Adrenal gland (tissue), 12 donors: ENCODE measurements around the gene OR1E2. TPM values are rescaled to one million over a fixed set of nuclear protein-coding genes. Genes with fewer than 3 reads are reported as not detected.
"Not testable (repeated sequence)": the region's sequence is repeated elsewhere in the genome, so short reads cannot be mapped to it uniquely, and the experiment has no call there.

ENCODE experiments used
- DNase-seq, 7 donors: peaks; one replicate each; pipeline ENCODE4 v3.0.0-alpha.2; 2019 to 2020
- H3K27ac ChIP-seq, 5 donors: fragments of 200-600 bp; sonication (generic) in 4 of 5; 1 replicate in 3 of 5; 2 replicates in 2 of 5; pipeline versions ENCODE4 v1.5.1 to v1.8.0; 2016 to 2020; ENCODE audit warnings: mild to moderate bottlenecking in 1 of 5
- H3K27me3 ChIP-seq: fragments of 200-600 bp; 2 replicates; pipeline ENCODE4 v1.8.0; 2021
- H3K36me3 ChIP-seq, 2 donors: fragments of 200-600 bp; replicated peaks in 1 of 2; 1 replicate in 1 of 2; 2 replicates in 1 of 2; pipeline versions ENCODE4 v1.5.1 to v1.8.0; 2018 to 2022
- H3K4me1 ChIP-seq, 2 donors: fragments of 200-600 bp; replicated peaks in 1 of 2; 1 replicate in 1 of 2; 2 replicates in 1 of 2; pipeline versions ENCODE4 v1.5.1 to v1.8.0; 2018 to 2021
- H3K4me3 ChIP-seq, 4 donors: fragments of 200-600 bp; sonication (generic) in 3 of 4; one replicate each; pipeline ENCODE4 v1.5.1; 2016 to 2018
- H3K9me3 ChIP-seq, 3 donors: fragments of 200-600 bp; sonication (generic) in 1 of 3; replicated peaks in 1 of 3; 1 replicate in 2 of 3; 2 replicates in 1 of 3; pipeline versions ENCODE4 v1.5.1 to v1.8.0; 2016 to 2021
- CTCF ChIP-seq, 6 experiments: fragments of 450-650 bp in 4 of 6; fragments of 200-600 bp in 2 of 6; sonication (generic) in 1 of 6; IDR thresholded peaks; 1 replicate in 5 of 6; 2 replicates in 1 of 6; pipeline versions ENCODE4 v1.5.1 to v1.8.0; 2016 to 2021; ENCODE audit warnings: antibody characterized with exemption in 6 of 6, mild to moderate bottlenecking in 2 of 6, moderate library complexity in 1 of 6
- POLR2A ChIP-seq, 2 donors: fragments of 450-650 bp; IDR thresholded peaks; one replicate each; pipeline ENCODE4 v1.6.1; 2017; ENCODE audit warnings: antibody characterized with exemption in 2 of 2, mild to moderate bottlenecking in 2 of 2, moderate library complexity in 1 of 2
- WGBS, 4 donors: extraction: QIAGEN DNeasy Blood & Tissue Kit in 2 of 4; methylation state at CpG; one replicate each; pipeline versions ENCODE4 v1.1.5 to v1.1.7; 2013 to 2017; 5-methylcytosine and 5-hydroxymethylcytosine counted together
- intact Hi-C, 2 donors: fragments of 100-400 bp; cut with DNase I; formaldehyde crosslinking; loops; one replicate each; pipeline versions ENCODE4 v1.14.1 to v1.15.0; 2022 to 2023
- polyA plus RNA-seq, 3 donors: library from polyadenylated mRNA; stranded (reverse); fragments of 200-250 nt in 2 of 3; fragments of 350-450 nt in 1 of 3; fragmentation: Illumina TruSeq in 1 of 3; extraction: RNeasy Lipid Tissue Mini Kit (QIAGEN cat#74804) in 1 of 3; gene quantifications; one replicate each; pipeline ENCODE4 v1.2.3, GENCODE V29; 2013 to 2014
- total RNA-seq, 9 donors: library from RNA; depleted of rRNA in 4 of 9; stranded (reverse); fragments of >200 nt in 4 of 9; fragments of 120-200 nt in 1 of 9; fragmentation: NEBNext Ultra II Directional in 1 of 9; extraction: Animal tissue kit (Norgen Biotek cat#: 25700) in 1 of 9; gene quantifications; one replicate each; pipeline versions ENCODE4 v1.1.0 to v1.2.4, GENCODE V29; 2013 to 2023
- donor health status: healthy with polysubstance abuse.
- donor health status: Bipolar disorder and iron deficiency.
- donor health status: DM: yes; HTN: yes; CAD: no.
- donor health status: DM: no; HTN: no; CAD: no.
- donor health status: DM: no; HTN: no; CAD: no.
- donor health status: DM: yes; HTN: yes; CAD: no.

OR1E2 gene
- total and polyA plus RNA-seq, 12 donors: not detected

DNA sequence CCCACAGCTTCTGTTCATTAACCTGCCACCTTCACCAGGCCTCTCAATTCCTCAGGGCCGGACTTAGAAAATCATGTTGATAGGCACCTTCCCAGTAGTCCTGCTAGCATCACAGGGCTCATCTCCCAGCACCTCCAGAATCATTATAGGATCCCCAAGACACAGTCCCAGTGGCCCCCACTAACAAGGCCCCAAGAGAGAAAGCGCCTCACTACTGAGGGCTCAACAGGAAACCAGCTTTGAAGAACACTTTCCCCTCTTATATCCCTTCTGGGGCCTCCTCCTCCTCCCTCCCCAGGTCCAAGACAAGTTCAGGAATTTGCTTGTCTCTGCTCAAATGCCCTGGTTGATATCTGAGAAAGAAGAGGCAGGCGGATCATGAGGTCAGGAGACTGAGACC is 22.6 kb downstream of the OR1E2 start, which contains the start of gene OR3A3:
Gene OR3A3, plus strand, starts transcription at position 301 of the 400 bp plus-strand sequence.
- Histone ChIP-seq H3K4me1 (no peaks in the 10 kb centered on the region), H3K27me3 (no peaks in the 10 kb centered on the region), H3K9me3 (no peaks in the 10 kb centered on the region), H3K27ac (no peak within 1 kb of the TSS), H3K36me3 (no peaks in the 10 kb centered on the region), H3K4me3 (no peak within 1 kb of the TSS)
- 73 to 77% (median 74%) methylated on average over 3 of the region's 3 CpGs for WGBS, 4 donors
- TF ChIP-seq POLR2A (IDR thresholded peaks at IDR 0.05) (no peak), CTCF (IDR thresholded peaks at IDR 0.05) (no peak)
- DNase-seq: no peak
- intact Hi-C loops: no loop called here

- H3K4me3 ChIP-seq, H3K27ac ChIP-seq, intact Hi-C loops, H3K27me3 ChIP-seq, H3K4me1 ChIP-seq, H3K9me3 ChIP-seq, DNase-seq, H3K36me3 ChIP-seq: not testable (repeated sequence)
- 63 to 82% (median 77%) methylated on average over 1 of the region's 1 CpG for WGBS, 4 donors
Observed at GRCh38 chr17:3403856-3404255, 29.8 kb downstream of the OR1E2 start.

DNA sequence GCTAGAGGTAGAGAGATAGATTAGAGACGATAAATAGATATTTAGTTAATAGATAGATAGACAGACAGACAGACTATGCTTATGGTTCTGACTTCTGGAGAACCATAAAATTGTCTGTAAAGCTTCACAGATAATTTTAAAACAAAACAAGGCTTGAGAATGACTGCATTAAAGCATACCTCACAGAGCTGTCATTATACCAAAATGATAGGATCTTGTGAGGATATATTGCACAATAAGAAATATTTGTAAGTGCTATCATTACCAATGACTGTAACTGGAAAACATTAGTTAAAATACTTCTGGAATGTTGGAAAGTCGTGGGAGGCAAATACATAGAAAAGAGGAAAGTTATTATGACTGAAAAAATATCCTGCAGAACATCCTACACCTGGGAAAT is 31.9 kb downstream of the OR1E2 start:
- intact Hi-C loops: no loop called here

GRCh38 chr17:3400055-3400454 is 33.6 kb downstream of the OR1E2 start:
- H3K36me3 ChIP-seq: no peaks in the 10 kb centered on the region
- H3K4me1 ChIP-seq: no peaks in the 10 kb centered on the region
- TF ChIP-seq CTCF (IDR thresholded peaks at IDR 0.05) (no peak), POLR2A (IDR thresholded peaks at IDR 0.05) (no peak)
- no peak overlapping the region for H3K27ac ChIP-seq
- intact Hi-C loops: no loop called here
- DNase-seq: peak in 1 of 7 donors; percentile 4
- no peak overlapping the region for H3K4me3 ChIP-seq
- H3K9me3 ChIP-seq: no peaks in the 10 kb centered on the region
- WGBS, 4 donors: 46 to 53% (median 50%) methylated on average over 6 of the region's 6 CpGs
- H3K27me3 ChIP-seq: no peaks in the 10 kb centered on the region

More for the DNA sequence above, 31.9 kb downstream of the OR1E2 start:
- no peaks in the 10 kb centered on the region for H3K9me3 ChIP-seq
- TF ChIP-seq POLR2A (IDR thresholded peaks at IDR 0.05): no peak
- TF ChIP-seq CTCF (IDR thresholded peaks at IDR 0.05): no peak
- no peaks in the 10 kb centered on the region for H3K36me3 ChIP-seq
- no peak overlapping the region for H3K4me3 ChIP-seq
- no peaks in the 10 kb centered on the region for H3K4me1 ChIP-seq
- no peak for DNase-seq
- WGBS, 4 donors: 51 to 62% (median 56%) methylated on average over 2 of the region's 2 CpGs
- no peak overlapping the region for H3K27ac ChIP-seq
- H3K27me3 ChIP-seq: no peaks in the 10 kb centered on the region

- H3K36me3 ChIP-seq: no peaks in the 10 kb centered on the region
- TF ChIP-seq CTCF (IDR thresholded peaks at IDR 0.05): no peak
- no peak for TF ChIP-seq POLR2A (IDR thresholded peaks at IDR 0.05)
- no peaks in the 10 kb centered on the region for H3K4me1 ChIP-seq
- peaks cover 3% of the 10 kb centered on the region for H3K27me3 ChIP-seq
- 69 to 91% (median 77%) methylated on average over 1 of the region's 1 CpG for WGBS, 4 donors
- no peak within 1 kb of the TSS for H3K4me3 ChIP-seq
- no peak within 1 kb of the TSS for H3K27ac ChIP-seq
- DNase-seq: no peak
- intact Hi-C loops: no loop called here
- no peaks in the 10 kb centered on the region for H3K9me3 ChIP-seq
Observed at GRCh38 chr17:3398310-3398709, 35.3 kb downstream of the OR1E2 start, which contains the start of gene OR1E1. Gene OR1E1 (minus strand): TSS chr17:3398410. CDS start chr17:3398410, 0 bp downstream.

DNA sequence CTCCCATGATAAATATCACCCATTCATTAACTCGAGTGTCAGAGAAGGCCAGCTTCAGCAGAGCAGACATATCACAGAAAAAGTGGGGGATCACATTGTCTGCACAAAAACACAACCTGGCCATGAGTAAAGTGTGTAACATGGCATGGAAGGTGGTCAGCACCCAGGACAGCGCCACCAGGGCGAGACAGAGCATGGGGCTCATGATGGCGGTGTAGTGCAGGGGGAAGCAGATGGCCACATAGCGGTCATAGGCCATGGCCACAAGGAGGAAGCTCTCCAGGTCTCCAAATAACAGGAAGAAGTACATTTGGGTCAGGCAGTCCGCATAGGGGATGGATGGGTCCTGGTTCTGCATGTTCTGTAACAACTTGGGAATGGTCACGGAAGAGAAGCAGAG is 35.8 kb downstream of the OR1E2 start:
- H3K4me3 ChIP-seq, H3K9me3 ChIP-seq, intact Hi-C loops, H3K36me3 ChIP-seq, H3K4me1 ChIP-seq, H3K27ac ChIP-seq, DNase-seq, H3K27me3 ChIP-seq: not testable (repeated sequence)
- WGBS, 4 donors: 41 to 53% (median 43%) methylated on average over 7 of the region's 7 CpGs
